ENCODE data around the gene UNC45B. TPM values are rescaled to one million over a fixed set of nuclear protein-coding genes. Genes with fewer than 3 reads are reported as not detected.

The UNC45B gene
- total RNA-seq, 1 experiment from 2014 or later: not detected

DNA sequence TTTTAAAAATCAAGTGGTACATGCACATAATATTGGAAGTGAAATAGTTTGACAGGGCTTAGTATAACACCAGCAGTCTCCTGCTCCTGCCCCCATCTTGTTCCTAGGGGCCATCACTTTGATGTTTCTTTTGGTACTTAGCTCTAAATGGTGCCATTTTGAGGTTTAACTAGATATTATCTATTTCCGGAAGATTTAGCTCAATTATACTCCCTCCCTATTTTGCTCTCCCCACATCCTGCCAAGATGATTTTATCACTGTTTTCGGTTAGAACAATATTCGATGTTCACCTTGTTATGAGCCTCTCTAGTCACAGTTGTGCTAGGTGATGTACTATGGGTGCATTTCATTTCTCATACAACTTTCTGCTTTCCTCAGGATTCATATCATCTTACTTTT, 66.6 kb downstream of the UNC45B start:
- Histone ChIP-seq H3K9me3 (ENCODE audit: control insufficient read depth in 1 of 2, insufficient read depth in 1 of 2, low read depth in 1 of 2, low read length in 2 of 2) (no peaks in the 10 kb centered on the region), H3K4me2 (ENCODE audit: low read length) (no peak overlapping the region), H3K36me3 (ENCODE audit: control insufficient read depth in 1 of 2, insufficient read depth in 2 of 2, low read length in 2 of 2) (no peaks in the 10 kb centered on the region), H3K27ac (ENCODE audit: low read depth, low read length) (no peak overlapping the region), H3K9ac (ENCODE audit: low read length) (no peak overlapping the region), H3K27me3 (ENCODE audit: insufficient read depth, low read length) (peaks cover 48% of the 10 kb centered on the region), H3K4me1 (ENCODE audit: control insufficient read depth in 1 of 2, insufficient read depth in 2 of 2, low read length in 2 of 2) (no peaks in the 10 kb centered on the region), H4K20me1 (ENCODE audit: insufficient read depth) (no peaks in the 10 kb centered on the region), H2AFZ (ENCODE audit: low read depth, low read length, poor library complexity, severe bottlenecking) (no peak overlapping the region), H3K9me2 (ENCODE audit: insufficient read depth) (no peaks in the 10 kb centered on the region), H3K4me3 (replicated peaks in 1 of 2; ENCODE audit: low read depth in 1 of 2, low read length in 2 of 2) (no peak overlapping the region), H3K79me2 (ENCODE audit: insufficient read depth, low read length) (no peaks in the 10 kb centered on the region)
- ChIA-PET RAD21 (ENCODE audit: low non-redundant PET in 1 of 2, low total read pairs in 2 of 2, uncharacterized antibody in 2 of 2, unreplicated experiment in 2 of 2) (no interaction called here), CTCF (no interaction called here), POLR2A (no interaction called here)
- no peak for ATAC-seq
- BruUV-seq (replicated peaks): no TSS peak
- no peak for DNase-seq (ENCODE audit: low read depth, low spot score)
- intact Hi-C loops (cut with micrococcal nuclease): no loop called here
- TF ChIP-seq SRF (IDR thresholded peaks at IDR 0.05; ENCODE audit: low read depth): no peak
- TF ChIP-seq YY1 (IDR thresholded peaks at IDR 0.05; ENCODE audit: extremely low read depth, insufficient replicate concordance, low read depth, low read length): no peak
- TF ChIP-seq, protein P1, sequence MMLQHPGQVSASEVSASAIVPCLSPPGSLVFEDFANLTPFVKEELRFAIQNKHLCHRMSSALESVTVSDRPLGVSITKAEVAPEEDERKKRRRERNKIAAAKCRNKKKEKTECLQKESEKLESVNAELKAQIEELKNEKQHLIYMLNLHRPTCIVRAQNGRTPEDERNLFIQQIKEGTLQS (IDR thresholded peaks at IDR 0.05): no peak
- no peak for TF ChIP-seq POLR2A (IDR thresholded peaks at IDR 0.05; ENCODE audit: borderline replicate concordance, extremely low read depth, insufficient read depth, insufficient read length)
- TF ChIP-seq POLR2AphosphoS5 (IDR thresholded peaks at IDR 0.05; ENCODE audit: low read depth, low read length): no peak
- no peak for TF ChIP-seq RAD21 (IDR thresholded peaks at IDR 0.05; ENCODE audit: low read depth)
- no peak for TF ChIP-seq TCF7L2 (IDR thresholded peaks at IDR 0.05; ENCODE audit: borderline replicate concordance, extremely low read depth, insufficient read depth, insufficient read length)
- no peak for TF ChIP-seq EZH2phosphoT487 (IDR thresholded peaks at IDR 0.05; ENCODE audit: borderline replicate concordance)
- TF ChIP-seq ZNF274 (IDR thresholded peaks at IDR 0.05; ENCODE audit: low read depth, low read length): no peak
- TF ChIP-seq CBX3 (IDR thresholded peaks at IDR 0.05; ENCODE audit: low read depth): no peak
- TF ChIP-seq EGR1 (IDR thresholded peaks at IDR 0.05; ENCODE audit: low read depth): no peak
- TF ChIP-seq, protein P2, sequence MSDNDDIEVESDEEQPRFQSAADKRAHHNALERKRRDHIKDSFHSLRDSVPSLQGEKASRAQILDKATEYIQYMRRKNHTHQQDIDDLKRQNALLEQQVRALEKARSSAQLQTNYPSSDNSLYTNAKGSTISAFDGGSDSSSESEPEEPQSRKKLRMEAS (IDR thresholded peaks at IDR 0.05): no peak
- TF ChIP-seq SP1 (IDR thresholded peaks at IDR 0.05; ENCODE audit: low read depth): no peak
- TF ChIP-seq SIN3A (IDR thresholded peaks at IDR 0.05; ENCODE audit: low read depth): no peak
- TF ChIP-seq ZFX (IDR thresholded peaks at IDR 0.05): no peak
- TF ChIP-seq EZH2 (IDR thresholded peaks at IDR 0.05): no peak
- TF ChIP-seq, protein P3, sequence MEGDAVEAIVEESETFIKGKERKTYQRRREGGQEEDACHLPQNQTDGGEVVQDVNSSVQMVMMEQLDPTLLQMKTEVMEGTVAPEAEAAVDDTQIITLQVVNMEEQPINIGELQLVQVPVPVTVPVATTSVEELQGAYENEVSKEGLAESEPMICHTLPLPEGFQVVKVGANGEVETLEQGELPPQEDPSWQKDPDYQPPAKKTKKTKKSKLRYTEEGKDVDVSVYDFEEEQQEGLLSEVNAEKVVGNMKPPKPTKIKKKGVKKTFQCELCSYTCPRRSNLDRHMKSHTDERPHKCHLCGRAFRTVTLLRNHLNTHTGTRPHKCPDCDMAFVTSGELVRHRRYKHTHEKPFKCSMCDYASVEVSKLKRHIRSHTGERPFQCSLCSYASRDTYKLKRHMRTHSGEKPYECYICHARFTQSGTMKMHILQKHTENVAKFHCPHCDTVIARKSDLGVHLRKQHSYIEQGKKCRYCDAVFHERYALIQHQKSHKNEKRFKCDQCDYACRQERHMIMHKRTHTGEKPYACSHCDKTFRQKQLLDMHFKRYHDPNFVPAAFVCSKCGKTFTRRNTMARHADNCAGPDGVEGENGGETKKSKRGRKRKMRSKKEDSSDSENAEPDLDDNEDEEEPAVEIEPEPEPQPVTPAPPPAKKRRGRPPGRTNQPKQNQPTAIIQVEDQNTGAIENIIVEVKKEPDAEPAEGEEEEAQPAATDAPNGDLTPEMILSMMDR (IDR thresholded peaks at IDR 0.05 in 2 of 3, conservative IDR thresholded peaks at IDR 0.05 in 1 of 3; ENCODE audit: borderline replicate concordance in 1 of 3, insufficient read depth in 1 of 3, low read depth in 2 of 3, low read length in 2 of 3): no peak
